Testis (tissue), 3 donors: ENCODE results near the gene CACNA1D. TPM values are rescaled to one million over a fixed set of nuclear protein-coding genes. Genes with fewer than 3 reads are reported as not detected.
A peak's percentile ranks its signal among the peaks of the same experiment; 100 is the strongest.

Experiments used
- DNase-seq: peaks from one replicate; pipeline ENCODE4 v3.0.0-alpha.2; 2019
- H3K27ac ChIP-seq, 2 donors: fragments of 200-600 bp; sonication (generic); one replicate each; pipeline ENCODE4 v1.5.1; 2019
- H3K27me3 ChIP-seq: fragments of 200-600 bp; sonication (generic); one replicate; pipeline ENCODE4 v1.5.1; 2019
- H3K36me3 ChIP-seq: fragments of 200-600 bp; sonication (generic); one replicate; pipeline ENCODE4 v1.5.1; 2017; ENCODE audit warnings: low read depth; ENCODE audit errors: missing control alignments
- H3K4me1 ChIP-seq: fragments of 200-600 bp; sonication (generic); one replicate; pipeline ENCODE4 v1.5.1; 2019
- H3K4me3 ChIP-seq, 2 donors: fragments of 200-600 bp; sonication (generic); one replicate each; pipeline ENCODE4 v1.5.1; 2017 to 2019
- H3K9me3 ChIP-seq: fragments of 200-600 bp; sonication (generic); one replicate; pipeline ENCODE4 v1.5.1; 2017
- CTCF ChIP-seq, 3 experiments: fragments of 450-650 bp in 2 of 3; fragments of 200-600 bp in 1 of 3; sonication (generic) in 1 of 3; IDR thresholded peaks; one replicate each; pipeline ENCODE4 v1.5.1; 2016 to 2019; ENCODE audit warnings: antibody characterized with exemption in 3 of 3, mild to moderate bottlenecking in 2 of 3, moderate library complexity in 1 of 3
- POLR2A ChIP-seq: fragments of 450-650 bp; IDR thresholded peaks from one replicate; pipeline ENCODE4 v1.6.1; 2017; ENCODE audit warnings: antibody characterized with exemption, mild to moderate bottlenecking, moderate library complexity
- WGBS, 2 donors: methylation state at CpG; one replicate each; pipeline ENCODE4 v1.1.5; 2018; 5-methylcytosine and 5-hydroxymethylcytosine counted together
- intact Hi-C: fragments of 100-400 bp; cut with DNase I; formaldehyde crosslinking; loops from one replicate; pipeline ENCODE4 v1.15.1; 2023; ENCODE audit warnings: low total_unique reads
- polyA plus RNA-seq: library from polyadenylated mRNA; stranded (reverse); fragments of 350-450 nt; fragmentation: Illumina TruSeq; extraction: RNeasy Lipid Tissue Mini Kit (QIAGEN cat#74804); gene quantifications from one replicate; pipeline ENCODE4 v1.2.3, GENCODE V29; 2014; ENCODE audit warnings: low read depth, low replicate concordance; ENCODE audit not compliant: insufficient read depth
- total RNA-seq, 2 donors: library from RNA; depleted of rRNA; stranded (reverse); fragments of >200 nt; gene quantifications; one replicate each; pipeline ENCODE4 v1.2.3, GENCODE V29; 2016

CACNA1D gene
- total and polyA plus RNA-seq, 3 donors from 2014 or later: 8.0 to 39.0 (median 37.6) TPM

DNA sequence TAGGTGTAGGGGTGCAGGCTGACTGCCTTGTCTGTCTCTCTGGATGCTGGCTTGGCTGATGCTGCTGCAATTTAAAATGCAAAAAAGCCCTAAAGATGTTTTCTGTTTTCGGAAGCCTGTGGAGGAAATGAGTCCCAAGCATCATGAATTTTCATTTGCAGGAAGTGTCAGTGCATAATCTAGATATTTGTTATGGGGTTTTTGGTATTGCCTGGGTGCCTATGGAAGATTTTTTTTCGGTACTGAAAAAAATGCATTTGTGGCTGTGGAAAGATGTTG, 1.9 kb downstream of the CACNA1D start:
- peak overlapping the region in 1 of 2 donors; percentile 50 for H3K27ac ChIP-seq
- no peaks in the 10 kb centered on the region for H3K27me3 ChIP-seq
- intact Hi-C loops: no loop called here
- no peak for DNase-seq
- H3K4me3 ChIP-seq: no peak overlapping the region
- peaks cover 33% of the 10 kb centered on the region for H3K4me1 ChIP-seq
- no peak for TF ChIP-seq CTCF (IDR thresholded peaks at IDR 0.05)
- TF ChIP-seq POLR2A: no peak
- H3K36me3 ChIP-seq: no peaks in the 10 kb centered on the region
- no peaks in the 10 kb centered on the region for H3K9me3 ChIP-seq
- 40 to 47% methylated on average over 2 of the region's 2 CpGs for WGBS, 2 donors

- peaks cover 36% of the 10 kb centered on the region for H3K4me1 ChIP-seq
- H3K36me3 ChIP-seq: no peaks in the 10 kb centered on the region
- intact Hi-C loops: no loop called here
- H3K27me3 ChIP-seq: no peaks in the 10 kb centered on the region
- WGBS, 2 donors: 53 to 59% methylated on average over 5 of the region's 5 CpGs
- no peaks in the 10 kb centered on the region for H3K9me3 ChIP-seq
- no peak for DNase-seq
- H3K27ac ChIP-seq: peak overlapping the region; percentile 50 to 53
- TF ChIP-seq POLR2A (no peak), CTCF (IDR thresholded peaks at IDR 0.05) (no peak)
- H3K4me3 ChIP-seq: no peak overlapping the region
These were observed 2.6 kb downstream of the CACNA1D start for GRCh38 chr3:53496984-53497383.

GRCh38 chr3:53498806-53499641, 4.6 kb downstream of the CACNA1D start:
- Histone ChIP-seq H3K9me3 (no peaks in the 10 kb centered on the region), H3K36me3 (no peaks in the 10 kb centered on the region), H3K27me3 (no peaks in the 10 kb centered on the region), H3K4me3 (no peak overlapping the region), H3K4me1 (peaks cover 31% of the 10 kb centered on the region), H3K27ac (peak overlapping the region in 1 of 2 donors; percentile 37)
- intact Hi-C loops: no loop called here
- 61 to 62% methylated on average over 8 of the region's 8 CpGs for WGBS, 2 donors
- TF ChIP-seq POLR2A: no peak
- TF ChIP-seq CTCF (IDR thresholded peaks at IDR 0.05): no peak
- no peak for DNase-seq

DNA sequence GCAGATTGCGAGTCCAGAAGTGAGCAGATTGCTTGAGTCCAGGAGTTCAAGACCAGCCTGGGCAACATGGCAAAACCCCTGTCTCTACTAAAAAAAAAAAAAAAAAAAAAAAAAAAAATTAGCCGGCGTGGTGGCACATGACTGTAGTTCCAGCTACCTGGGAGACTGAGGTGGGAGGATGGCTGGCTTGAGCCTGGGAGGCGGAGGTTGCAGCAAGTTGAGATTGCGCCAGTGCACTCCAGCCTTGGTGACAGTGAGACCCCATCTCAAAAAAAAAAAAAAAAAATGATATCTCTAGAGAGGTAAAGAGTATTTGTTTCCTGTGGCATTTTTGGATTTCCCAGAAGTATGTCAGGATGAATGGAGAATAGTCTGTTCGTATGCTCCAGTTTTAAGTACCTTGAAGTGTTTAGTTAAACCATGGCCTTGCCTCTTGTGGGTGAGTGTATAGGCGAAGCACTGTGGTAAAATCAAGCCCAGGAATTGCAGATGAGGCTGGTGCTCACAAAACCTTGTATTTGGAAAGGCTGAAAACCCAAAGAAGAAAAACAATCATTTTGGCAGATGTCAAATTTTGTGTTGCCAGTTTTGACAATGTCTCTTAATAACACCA, 5.9 kb downstream of the CACNA1D start:
- intact Hi-C loops: no loop called here

More for the DNA sequence above, 5.9 kb downstream of the CACNA1D start:
- TF ChIP-seq CTCF (IDR thresholded peaks at IDR 0.05) (no peak), POLR2A (no peak)
- H3K4me1 ChIP-seq: peaks cover 29% of the 10 kb centered on the region
- no peak overlapping the region for H3K27ac ChIP-seq
- WGBS, 2 donors: 84 to 92% methylated on average over 7 of the region's 7 CpGs
- H3K36me3 ChIP-seq: no peaks in the 10 kb centered on the region
- DNase-seq: no peak
- no peaks in the 10 kb centered on the region for H3K9me3 ChIP-seq
- no peak overlapping the region for H3K4me3 ChIP-seq
- no peaks in the 10 kb centered on the region for H3K27me3 ChIP-seq
